Islet precursor cell (in vitro differentiated cells): ENCODE results near the gene RFLNA.
"Not testable (repeated sequence)": the region's sequence is repeated elsewhere in the genome, so short reads cannot be mapped to it uniquely, and the experiment has no call there.

Experiments used
- DNase-seq: peaks from one replicate; pipeline ENCODE4 v3.0.0-alpha.2; 2018

The RFLNA gene

GRCh38 chr12:124283326-124283725 is 11.6 kb upstream of the RFLNA start:
- DNase-seq, result no peak

- DNase-seq, result no peak
These were observed 10.5 kb upstream of the RFLNA start for GRCh38 chr12:124284368-124284767.

GRCh38 chr12:124286414-124286813 is 8.5 kb upstream of the RFLNA start:
- DNase-seq, result no peak

GRCh38 chr12:124286971-124287370 is 7.9 kb upstream of the RFLNA start:
- DNase-seq, result no peak

- peak; percentile 82 for DNase-seq
These were observed 5.0 kb upstream of the RFLNA start for GRCh38 chr12:124289634-124290600.

GRCh38 chr12:124292385-124292784 is 2.5 kb upstream of the RFLNA start:
- DNase-seq, result no peak

- peak; percentile 91 for DNase-seq
These were observed 1.4 kb upstream of the RFLNA start for GRCh38 chr12:124293286-124294003.

GRCh38 chr12:124295431-124296058 is 652 bp downstream of the RFLNA start:
- DNase-seq, result no peak

- no peak for DNase-seq
These were observed 1.5 kb downstream of the RFLNA start for GRCh38 chr12:124296295-124296915.

- no peak for DNase-seq
These were observed 2.0 kb downstream of the RFLNA start for GRCh38 chr12:124296916-124297351.

GRCh38 chr12:124297389-124297788 is 2.5 kb downstream of the RFLNA start:
- DNase-seq, result no peak

GRCh38 chr12:124297856-124298255 is 3.0 kb downstream of the RFLNA start:
- DNase-seq, result no peak

- no peak for DNase-seq
These were observed 4.0 kb downstream of the RFLNA start for GRCh38 chr12:124298685-124299410.

GRCh38 chr12:124299628-124300388 is 4.9 kb downstream of the RFLNA start:
- DNase-seq, result no peak

GRCh38 chr12:124300657-124301056 is 5.8 kb downstream of the RFLNA start:
- not testable (repeated sequence) for DNase-seq

GRCh38 chr12:124301084-124301654 is 6.3 kb downstream of the RFLNA start:
- DNase-seq, result no peak

GRCh38 chr12:124302241-124302806 is 7.4 kb downstream of the RFLNA start:
- no peak for DNase-seq

- DNase-seq, result no peak
These were observed 8.1 kb downstream of the RFLNA start for GRCh38 chr12:124302807-124303578.

- no peak for DNase-seq
These were observed 8.9 kb downstream of the RFLNA start for GRCh38 chr12:124303579-124304313.
